NK-92 treated with Interleukin-12 subunit alpha and Interleukin-12 subunit beta, amount 100 ng/mL, for 24 hours (cell line): ENCODE results near the gene ALAS1.

ENCODE experiments used
- DNase-seq: peaks from one replicate; lab custom pipeline; 2025; lab: John Stamatoyannopoulos, UW

The ALAS1 gene

DNA sequence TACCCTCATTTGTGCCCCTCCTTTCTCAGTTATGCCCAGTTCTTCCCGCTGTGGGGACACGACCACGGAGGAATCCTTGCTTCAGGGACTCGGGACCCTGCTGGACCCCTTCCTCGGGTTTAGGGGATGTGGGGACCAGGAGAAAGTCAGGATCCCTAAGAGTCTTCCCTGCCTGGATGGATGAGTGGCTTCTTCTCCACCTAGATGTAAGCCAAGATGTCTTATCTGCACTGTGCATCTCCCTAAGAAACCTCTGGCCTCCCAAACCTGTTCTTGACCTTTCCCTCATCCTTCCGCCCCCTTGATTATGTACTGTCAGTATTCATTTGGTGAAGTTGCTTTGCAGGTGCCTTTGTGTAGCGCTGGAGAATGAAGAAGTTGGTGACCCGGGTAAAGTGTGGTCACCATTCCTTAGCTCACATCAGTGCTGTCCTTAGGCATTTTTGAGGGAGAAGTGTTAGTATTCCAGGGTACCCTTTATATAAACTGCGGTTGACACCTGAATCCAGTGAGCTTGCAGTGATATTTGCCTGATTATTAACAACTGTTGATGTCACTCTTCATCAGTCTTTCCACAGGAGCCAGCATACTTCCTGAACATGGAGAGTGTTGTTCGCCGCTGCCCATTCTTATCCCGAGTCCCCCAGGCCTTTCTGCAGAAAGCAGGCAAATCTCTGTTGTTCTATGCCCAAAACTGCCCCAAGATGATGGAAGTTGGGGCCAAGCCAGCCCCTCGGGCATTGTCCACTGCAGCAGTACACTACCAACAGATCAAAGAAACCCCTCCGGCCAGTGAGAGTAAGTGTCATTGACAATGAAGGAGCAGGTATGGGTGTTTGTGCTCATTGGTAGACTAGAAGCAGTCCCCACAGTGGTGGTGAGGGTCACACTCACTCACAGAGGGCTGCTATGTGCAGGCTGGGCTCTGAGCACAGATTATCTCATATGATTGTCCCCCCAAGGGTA is 966 bp downstream of the ALAS1 start:
- DNase-seq: no peak

DNA sequence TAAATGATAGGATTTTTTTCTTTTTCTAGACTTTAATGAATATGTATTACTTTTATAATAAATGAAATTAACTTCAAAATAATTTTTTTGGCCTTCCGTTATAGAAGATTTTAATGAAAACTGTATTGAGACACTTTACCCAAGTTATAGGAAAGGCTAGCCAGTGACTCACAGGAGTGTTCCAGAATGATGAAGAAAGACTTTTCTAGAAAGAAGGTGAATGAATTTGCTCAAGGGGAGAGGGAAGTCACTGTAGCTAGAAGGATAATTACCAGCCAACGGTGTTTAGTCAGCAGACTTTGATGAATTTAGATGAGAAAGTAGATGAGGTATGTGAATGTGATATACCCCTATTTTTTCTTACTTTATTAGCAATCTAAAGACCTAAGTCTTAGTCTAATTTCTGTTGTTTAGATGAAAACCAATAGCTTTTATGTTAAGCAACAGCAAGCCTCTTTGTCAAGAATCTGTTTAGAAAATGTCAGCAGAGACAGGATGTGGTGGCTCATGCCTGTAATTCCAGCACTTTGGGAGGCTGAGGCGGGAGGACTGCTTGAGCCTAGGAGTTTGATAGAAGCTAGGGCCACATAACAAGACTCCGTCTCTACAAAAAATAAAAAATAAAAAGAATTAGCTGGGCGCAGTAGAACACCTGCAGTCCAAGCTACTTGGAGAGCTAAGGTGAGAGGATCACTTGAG is 3.2 kb downstream of the ALAS1 start:
- DNase-seq: no peak

DNA sequence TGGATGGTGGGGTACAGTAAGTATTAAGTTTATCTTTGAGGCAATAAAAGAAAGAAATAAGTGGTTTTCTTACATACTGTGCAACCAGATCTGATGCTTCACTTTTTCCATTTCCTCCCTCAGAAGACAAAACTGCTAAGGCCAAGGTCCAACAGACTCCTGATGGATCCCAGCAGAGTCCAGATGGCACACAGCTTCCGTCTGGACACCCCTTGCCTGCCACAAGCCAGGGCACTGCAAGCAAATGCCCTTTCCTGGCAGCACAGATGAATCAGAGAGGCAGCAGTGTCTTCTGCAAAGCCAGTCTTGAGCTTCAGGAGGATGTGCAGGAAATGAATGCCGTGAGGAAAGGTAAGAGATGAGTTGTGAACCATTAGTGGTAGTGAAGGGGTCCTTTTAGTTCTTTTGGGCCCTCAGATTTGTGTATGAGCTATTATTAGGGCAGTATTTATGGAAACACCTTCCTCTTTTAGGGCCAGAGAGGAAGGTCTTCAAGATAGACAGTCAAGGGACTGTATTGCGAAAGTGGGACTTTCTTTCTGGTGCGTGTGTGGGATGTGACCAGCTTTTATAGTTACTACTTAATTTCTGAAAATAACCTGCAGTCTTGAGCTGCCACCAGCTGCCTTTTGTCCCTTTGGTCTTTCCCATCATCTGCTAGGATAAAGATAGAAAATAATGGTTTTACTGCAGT is 4.6 kb downstream of the ALAS1 start:
- no peak for DNase-seq

DNA sequence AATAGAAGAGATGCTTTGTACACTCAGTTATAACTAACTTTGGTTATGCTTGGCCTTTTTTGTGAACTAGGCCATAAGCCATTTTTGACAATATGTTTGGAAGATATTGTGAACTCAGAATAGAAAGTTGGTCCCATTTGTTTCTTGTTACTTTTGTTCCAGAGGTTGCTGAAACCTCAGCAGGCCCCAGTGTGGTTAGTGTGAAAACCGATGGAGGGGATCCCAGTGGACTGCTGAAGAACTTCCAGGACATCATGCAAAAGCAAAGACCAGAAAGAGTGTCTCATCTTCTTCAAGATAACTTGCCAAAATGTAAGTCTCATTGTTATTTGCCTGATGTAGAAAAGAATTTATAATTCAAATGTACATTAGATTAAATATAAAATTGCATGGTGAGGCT is 5.7 kb downstream of the ALAS1 start:
- DNase-seq: no peak

DNA sequence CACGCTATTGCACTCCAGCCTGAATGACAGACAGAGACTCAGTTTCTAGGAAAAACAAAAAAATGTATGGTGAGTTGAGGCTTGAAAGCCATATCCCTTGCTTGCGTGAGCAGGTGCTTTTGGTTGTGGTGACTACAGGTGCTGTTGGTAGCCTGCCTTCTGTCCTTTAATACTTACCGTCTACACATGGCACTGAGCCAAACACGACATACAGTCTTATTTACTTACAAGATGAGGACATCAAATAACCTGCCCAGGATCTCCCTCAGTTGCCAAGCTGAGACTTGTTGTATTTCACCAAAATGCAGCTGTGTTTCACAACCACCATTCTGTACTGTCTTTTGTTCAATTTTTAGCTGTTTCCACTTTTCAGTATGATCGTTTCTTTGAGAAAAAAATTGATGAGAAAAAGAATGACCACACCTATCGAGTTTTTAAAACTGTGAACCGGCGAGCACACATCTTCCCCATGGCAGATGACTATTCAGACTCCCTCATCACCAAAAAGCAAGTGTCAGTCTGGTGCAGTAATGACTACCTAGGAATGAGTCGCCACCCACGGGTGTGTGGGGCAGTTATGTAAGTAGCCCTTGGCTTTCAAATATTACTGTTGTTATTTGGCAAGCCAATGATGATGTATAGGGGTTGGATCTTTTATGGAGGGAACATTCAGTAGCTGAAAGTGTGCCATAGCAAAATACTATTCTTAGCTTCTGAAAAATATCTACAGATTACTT is 6.5 kb downstream of the ALAS1 start:
- peak; percentile 32 for DNase-seq

DNA sequence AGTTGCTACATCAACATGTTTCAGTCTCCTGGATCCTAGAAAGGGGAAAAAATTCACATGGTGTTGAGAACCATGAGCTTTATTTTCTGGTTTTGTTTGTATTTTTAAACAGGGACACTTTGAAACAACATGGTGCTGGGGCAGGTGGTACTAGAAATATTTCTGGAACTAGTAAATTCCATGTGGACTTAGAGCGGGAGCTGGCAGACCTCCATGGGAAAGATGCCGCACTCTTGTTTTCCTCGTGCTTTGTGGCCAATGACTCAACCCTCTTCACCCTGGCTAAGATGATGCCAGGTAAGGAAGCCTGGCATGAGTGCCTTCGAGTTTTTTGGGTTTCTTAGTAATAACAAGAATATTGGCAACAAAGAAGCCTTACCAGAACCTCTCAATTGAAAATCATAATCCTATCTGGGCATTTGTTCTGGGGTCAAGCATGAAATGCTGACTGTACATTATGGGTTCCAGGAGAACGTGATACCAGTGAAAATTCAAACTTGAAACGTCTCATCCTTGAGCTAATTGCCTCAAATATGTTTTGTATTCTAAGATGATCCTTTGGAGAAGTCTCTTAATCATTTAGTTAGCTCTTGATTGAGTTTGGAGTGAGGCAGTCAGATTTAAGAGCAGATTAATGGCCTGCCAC is 7.9 kb downstream of the ALAS1 start:
- no peak for DNase-seq

DNA sequence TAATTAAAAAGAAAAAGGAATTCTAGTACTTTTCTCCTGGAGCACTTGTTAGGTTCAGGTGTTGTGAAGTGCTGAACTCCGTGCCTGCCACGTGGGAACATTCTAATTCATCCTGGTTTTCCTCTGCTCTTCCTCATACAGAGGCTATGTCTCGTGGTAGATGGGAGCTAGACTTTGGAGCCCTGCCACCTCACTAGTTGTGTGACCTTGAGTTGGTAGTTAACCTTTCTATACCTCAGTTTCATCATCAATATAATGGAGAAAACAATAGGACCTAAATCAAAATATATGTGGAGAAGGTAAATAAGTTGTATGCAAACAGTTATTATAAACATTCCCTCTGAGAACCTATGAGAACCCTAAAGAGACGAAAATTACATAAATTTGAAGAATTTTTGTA is 10.6 kb downstream of the ALAS1 start:
- DNase-seq: no peak

DNA sequence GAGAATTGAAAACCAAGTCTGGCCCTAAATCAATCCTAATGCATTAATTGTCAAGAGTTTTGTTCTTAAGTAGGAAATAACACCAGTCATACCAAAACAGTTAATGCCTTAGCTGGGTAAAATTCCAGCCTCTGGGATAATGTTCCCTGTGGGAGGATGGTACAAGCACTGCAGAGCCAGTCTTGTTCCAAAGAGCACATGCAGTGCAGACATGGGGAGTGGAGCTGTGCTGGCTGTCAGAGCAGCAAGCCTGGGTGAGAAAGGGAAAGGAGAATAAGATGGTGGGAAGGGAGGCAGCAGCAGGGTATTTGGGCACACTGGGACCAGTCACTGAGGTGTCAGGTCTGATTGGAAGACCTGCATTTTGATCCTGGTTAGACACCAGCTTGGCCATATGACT is 12.1 kb downstream of the ALAS1 start:
- no peak for DNase-seq

DNA sequence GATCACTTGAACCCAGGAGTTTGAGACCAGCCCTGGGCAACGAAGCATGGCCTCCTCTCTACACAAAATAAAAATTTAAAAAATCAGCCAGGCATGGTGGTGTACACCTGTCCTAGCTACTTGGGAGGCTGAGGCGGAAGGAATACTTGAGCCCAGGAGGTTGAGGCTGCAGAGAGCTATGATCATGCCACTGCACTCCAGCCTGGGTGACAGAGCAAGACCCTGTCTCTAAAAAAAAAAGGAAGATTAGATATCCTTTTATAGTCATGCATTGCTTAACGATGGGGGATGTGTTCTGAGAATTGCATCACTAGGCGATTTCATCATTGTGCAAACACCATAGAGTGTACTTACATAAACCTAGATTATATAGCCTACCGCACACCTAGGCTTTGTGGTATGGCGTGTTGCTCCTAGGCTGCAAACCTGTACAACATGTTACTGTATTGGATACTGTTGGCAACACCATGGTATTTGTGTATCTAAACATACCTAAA is 12.6 kb downstream of the ALAS1 start:
- DNase-seq: no peak

DNA sequence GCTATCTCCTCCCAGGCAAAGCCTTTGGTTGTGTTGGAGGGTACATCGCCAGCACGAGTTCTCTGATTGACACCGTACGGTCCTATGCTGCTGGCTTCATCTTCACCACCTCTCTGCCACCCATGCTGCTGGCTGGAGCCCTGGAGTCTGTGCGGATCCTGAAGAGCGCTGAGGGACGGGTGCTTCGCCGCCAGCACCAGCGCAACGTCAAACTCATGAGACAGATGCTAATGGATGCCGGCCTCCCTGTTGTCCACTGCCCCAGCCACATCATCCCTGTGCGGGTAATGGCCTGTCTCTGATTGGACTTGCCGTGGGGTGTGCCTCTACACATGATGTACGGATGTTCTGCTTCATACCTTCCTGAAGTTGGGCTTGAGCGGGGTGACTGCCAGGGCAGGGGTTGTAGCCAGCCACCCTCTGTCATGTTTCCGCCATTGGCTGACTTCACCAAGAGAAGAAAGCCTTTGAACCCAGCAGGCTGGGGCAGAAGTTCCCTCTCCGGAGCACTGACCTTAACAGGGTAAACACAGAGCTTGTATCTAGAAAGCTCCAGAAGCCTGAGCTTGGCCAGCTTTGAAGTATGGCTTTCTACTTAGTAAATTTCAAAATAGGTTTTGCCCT is 13.4 kb downstream of the ALAS1 start:
- DNase-seq: no peak

DNA sequence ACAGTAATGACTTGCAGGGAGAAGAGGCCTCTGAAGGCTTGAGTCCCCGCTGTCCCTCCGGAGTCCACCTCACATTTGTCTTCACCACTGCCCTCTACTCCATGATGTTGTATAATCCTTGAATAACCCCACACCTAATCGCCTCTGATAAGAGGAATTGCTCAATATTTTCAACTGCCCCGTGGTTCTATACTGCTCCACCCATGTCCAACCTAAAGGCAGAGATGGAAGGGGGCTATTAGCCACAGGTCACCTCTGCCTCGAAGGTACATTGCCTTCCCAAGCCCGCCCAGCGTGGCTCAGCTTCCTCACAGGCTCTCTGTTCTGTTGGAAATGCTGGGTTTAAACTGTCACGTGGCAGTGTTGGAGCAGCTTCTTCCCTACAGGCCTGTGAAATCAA is 15.0 kb downstream of the ALAS1 start:
- DNase-seq: no peak

DNA sequence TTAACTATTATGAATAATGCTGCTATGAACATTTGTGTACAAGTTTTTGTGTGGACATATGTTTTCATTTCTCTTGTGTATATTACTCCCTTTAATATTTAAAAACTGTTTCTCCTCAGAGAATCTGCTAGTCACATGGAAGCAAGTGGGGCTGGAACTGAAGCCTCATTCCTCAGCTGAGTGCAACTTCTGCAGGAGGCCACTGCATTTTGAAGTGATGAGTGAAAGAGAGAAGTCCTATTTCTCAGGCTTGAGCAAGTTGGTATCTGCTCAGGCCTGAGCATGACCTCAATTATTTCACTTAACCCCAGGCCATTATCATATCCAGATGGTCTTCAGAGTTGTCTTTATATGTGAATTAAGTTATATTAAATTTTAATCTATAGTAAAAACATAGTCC is 15.9 kb downstream of the ALAS1 start:
- DNase-seq: no peak

DNA sequence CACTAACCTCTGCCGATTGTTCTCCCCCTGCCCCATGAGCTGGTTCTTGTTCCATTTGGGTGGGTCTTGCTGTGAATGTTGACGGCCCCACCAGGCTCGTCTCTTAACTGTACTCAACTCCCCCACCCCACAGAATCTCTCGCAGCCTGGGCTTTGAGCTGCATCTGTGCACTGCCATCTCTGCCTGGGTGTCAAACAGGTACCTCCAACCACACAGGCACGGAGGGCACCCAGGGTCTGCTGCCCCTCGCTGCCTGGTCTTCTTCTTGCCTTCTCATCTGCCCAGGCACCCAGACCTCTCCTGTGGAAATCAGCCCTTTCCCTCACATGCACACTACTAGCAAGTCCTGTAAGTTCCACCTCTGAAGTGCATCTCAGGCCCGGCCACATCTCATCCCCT is 17.4 kb downstream of the ALAS1 start:
- no peak for DNase-seq

DNA sequence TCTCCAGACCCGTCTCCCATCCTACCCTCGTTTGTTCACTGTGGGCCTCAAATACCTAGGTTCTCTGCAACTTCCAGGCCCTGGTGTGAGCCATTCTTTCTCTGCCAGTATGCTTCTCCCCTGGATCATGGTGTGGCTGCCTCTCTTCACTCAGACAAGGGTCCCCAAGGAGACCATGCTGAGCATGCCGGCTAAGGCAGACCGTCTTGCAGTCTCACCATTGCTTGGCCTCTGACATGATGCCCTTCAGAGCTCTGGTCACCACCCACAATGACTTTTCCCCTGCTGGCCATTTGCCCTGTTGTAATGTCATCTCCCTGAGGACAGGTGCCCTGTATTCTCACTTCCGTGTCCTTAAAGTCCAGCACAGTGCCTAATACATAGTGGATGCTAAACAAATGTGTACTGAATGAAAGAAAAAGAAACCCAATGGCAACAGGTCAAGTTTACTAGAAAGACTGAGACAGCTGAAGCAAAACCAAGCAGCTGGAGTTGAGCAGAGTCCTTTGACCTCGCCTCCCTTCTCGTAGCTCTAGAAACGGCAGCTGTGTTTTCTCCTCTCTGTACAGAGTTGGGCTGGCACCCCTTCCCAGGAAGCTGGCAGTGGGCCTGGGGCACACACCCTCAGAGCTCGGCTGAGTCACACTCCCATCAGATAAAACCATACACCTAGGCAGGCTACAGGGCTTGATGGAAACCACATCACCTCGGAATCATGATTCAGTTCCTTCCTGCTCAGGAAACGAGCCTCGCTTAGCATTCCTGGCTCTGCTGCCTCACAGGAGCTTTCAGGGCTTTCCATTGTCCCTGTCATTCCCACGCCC is 18.8 kb downstream of the ALAS1 start:
- no peak for DNase-seq

DNA sequence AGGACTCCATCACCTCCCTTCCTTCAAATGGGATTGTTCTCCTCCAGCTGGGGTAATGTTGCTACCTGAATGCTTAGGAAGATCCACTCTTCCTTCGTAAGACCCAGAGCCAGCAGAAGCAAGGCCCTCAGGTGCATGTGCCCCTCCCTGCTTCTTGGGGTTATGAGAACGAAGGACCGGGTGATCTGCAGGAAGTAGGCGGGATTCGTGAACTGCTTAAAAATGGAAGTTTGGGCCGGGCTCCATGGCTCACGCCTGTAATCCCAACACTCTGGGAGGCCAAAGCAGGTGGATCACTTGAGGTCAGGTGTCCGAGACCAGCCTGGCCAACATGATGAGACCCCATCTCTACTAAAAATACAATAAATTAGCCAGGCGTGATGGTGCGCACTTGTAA is 19.4 kb downstream of the ALAS1 start:
- DNase-seq: no peak

DNA sequence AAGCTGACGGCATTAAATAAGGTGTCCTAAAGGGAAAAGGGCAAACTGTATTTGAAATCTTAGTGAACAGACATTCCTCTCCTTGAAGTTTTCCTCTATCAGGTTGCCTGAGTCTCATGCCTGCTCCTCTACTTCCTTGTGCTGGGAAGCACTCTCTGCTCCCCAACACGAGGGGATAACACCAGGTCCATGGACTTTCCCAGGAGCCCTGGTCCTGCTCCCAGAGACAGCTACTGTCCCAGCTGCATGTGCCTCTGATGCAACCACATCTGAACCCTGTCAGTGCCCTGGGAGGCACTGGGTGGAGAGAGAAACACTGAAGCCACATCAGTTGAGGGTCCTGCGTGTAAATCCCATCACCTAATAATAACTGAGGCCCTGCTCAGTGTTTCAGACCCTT is 20.1 kb downstream of the ALAS1 start:
- DNase-seq: no peak

DNA sequence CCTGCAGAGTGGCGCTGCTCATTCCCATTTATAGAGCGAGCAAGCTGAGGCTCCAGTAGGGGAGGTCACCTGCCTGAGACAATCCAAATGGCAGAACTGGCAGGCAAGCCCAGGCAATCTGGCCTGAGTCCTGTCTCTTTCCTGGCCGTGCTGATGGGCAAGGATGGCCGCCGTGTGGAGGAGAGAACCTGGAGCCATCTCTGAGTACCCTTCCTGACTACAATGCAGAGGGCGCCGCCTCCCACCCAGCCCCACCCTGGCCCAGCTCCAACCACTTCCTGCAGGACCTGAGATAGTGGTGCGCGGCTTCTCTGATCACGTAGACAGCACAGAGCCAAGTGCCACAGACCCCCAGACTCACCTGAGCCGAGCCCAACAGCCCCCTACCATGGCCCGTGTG is 20.5 kb downstream of the ALAS1 start:
- no peak for DNase-seq

DNA sequence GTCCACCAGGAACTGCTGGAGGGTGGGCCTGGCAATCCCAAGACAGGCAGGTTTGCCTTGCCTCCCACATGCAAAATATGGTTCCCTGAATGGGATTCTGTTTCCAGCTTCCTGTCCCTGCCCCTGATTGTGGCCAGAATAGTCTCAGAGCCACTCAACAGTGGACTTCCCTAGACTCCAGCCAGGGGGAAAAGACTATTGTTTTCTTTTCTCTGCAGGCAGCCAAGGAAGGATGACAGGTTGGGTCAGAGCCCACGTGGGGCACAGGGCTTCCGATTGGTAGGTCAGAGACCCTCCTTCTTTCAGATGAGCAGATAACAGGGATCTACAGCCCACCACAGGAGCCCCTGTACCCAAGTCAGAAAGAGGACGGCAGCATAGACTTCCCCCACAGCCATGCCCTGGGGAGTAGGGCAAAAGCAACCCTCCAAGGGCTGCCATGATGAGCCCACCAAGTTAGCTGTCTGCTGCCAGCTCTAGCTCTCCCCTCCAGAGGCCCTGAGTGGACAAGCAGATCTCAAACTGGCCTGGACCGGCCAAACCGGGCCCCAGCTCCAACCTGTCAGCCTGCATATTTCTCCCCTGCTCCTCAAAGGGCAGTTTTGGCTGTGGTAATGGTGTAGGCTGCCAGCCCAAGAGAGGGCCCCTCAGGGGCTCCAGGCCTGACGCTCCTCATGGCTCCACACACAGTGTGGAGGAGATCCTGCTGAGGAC is 21.1 kb downstream of the ALAS1 start:
- DNase-seq: no peak

DNA sequence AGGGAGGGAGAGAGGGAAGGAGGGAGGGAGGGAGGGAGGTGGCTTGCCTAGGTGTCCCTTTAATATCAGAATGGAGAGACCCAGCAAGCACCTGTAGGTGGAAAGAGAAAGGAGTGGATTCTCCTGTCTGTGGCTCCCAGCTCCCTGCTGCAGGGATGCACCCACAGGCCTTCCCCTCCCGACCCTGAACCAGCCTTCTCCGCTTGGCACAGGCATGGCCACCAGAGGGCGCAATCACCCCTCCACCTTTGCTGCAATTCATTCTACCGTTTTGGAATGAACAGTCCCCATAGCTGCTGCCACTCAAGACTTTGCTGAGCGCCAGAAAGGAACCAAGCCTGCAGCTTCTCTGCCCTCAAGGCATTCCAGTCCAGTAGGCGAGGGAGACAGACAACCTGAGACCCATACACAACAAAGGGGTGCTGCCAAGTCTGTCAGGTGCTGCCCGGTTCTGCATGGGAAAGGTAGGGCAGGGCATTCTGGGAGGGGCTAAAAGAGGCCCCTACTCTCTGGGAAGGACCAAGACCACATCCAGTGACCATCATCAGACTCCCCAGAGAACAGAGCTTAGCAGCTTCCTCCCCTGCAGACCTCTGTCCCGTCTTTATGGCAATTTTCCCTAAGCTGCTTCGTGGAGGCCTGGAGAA is 22.5 kb downstream of the ALAS1 start:
- DNase-seq: peak; percentile 47
